GM23248 (cell line): ENCODE results near the gene FAM204A.

Source experiments
- EZH2 ChIP-seq: fragments of 200-600 bp; sonication (generic); IDR thresholded peaks from 2 replicates; pipeline ENCODE4 v1.6.1; 2018; ENCODE audit warnings: antibody characterized with exemption, mild to moderate bottlenecking; ENCODE audit not compliant: insufficient read depth, poor library complexity, severe bottlenecking
- EZH2phosphoT487 ChIP-seq: fragments of 200-600 bp; sonication (generic); IDR thresholded peaks from 2 replicates; pipeline ENCODE4 v1.6.1; 2018; ENCODE audit warnings: antibody characterized with exemption, moderate library complexity, mild to moderate bottlenecking, low read depth; ENCODE audit not compliant: insufficient read depth

GRCh38 chr10:118311505-118311904 lies 30.6 kb downstream of the FAM204A start:
- TF ChIP-seq EZH2phosphoT487 (no peak), EZH2 (no peak)
